ENCODE data around the gene MAPT.

DNA sequence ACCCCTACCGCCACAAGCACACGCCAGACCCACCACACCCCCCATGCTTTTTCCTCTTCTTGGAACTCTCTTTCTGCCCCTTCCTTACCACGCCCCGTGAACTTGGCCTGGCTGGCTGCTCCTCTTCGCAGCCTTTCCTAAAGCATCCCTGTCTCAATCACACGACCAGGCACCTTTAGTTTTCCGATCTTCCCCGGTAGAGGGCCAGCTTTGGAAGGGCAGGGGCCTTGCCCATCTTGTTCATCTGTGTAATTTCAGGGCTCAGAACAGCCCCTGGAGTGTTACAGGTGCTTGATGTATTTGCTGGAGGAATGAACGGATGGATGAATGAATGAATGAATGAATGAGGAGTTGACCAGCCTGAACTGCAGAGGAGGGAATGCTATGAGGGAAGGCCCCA is 45.9 kb upstream of the MAPT start:
- TF ChIP-seq, protein P1, sequence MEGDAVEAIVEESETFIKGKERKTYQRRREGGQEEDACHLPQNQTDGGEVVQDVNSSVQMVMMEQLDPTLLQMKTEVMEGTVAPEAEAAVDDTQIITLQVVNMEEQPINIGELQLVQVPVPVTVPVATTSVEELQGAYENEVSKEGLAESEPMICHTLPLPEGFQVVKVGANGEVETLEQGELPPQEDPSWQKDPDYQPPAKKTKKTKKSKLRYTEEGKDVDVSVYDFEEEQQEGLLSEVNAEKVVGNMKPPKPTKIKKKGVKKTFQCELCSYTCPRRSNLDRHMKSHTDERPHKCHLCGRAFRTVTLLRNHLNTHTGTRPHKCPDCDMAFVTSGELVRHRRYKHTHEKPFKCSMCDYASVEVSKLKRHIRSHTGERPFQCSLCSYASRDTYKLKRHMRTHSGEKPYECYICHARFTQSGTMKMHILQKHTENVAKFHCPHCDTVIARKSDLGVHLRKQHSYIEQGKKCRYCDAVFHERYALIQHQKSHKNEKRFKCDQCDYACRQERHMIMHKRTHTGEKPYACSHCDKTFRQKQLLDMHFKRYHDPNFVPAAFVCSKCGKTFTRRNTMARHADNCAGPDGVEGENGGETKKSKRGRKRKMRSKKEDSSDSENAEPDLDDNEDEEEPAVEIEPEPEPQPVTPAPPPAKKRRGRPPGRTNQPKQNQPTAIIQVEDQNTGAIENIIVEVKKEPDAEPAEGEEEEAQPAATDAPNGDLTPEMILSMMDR (conservative IDR thresholded peaks at IDR 0.05), result no peak
- TF ChIP-seq ZFX (IDR thresholded peaks at IDR 0.05), result no peak
